ENCODE results near the gene SCEL. TPM values are rescaled to one million over a fixed set of nuclear protein-coding genes. Genes with fewer than 3 reads are reported as not detected.

SCEL gene
- total and polyA plus RNA-seq, 2 of the 8 experiments (the other 6 are each of a cell fraction or from before 2014, with no cell fraction given), result not detected

DNA sequence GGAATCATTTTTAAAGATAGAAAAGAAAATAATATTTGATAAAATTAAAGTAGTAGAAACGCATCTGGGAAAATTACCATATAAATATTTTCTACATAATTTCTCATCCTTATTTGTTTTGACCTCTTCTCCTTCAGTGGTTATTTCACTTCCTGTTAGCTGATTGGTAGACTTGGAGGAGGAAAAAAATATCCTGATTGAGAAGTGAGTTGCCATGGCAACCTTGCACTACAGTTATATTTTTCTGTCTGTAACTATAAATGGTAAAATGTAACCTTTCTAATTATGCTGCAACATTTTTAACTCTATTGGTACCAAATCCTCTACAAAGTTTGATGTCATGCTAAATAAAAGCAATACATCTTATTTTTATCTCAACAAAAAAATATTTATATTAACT is 45.2 kb downstream of the SCEL start:
- Histone ChIP-seq H3K4me3 (ENCODE audit: extremely low read depth in 1 of 4, insufficient read depth in 2 of 4, low read depth in 3 of 4, low read length in 4 of 4) (no peak overlapping the region), H2BK5ac (ENCODE audit: low read depth, low read length) (no peak overlapping the region), H2BK15ac (ENCODE audit: low read length) (no peak overlapping the region), H2BK120ac (replicated peaks; ENCODE audit: low read depth, low read length) (no peak overlapping the region), H3K4me2 (ENCODE audit: insufficient read depth in 1 of 2, low read depth in 2 of 2, low read length in 2 of 2) (no peak overlapping the region), H4K91ac (replicated peaks; ENCODE audit: insufficient read length, low read length) (no peak overlapping the region), H2BK20ac (ENCODE audit: low read length) (no peak overlapping the region), H3K56ac (replicated peaks; ENCODE audit: insufficient read length, low read depth, low read length) (no peak overlapping the region), H3K18ac (ENCODE audit: extremely low read depth, low read length) (no peak overlapping the region), H4K20me1 (replicated peaks in 1 of 2; ENCODE audit: control insufficient read depth in 1 of 2, insufficient read depth in 2 of 2, low read length in 2 of 2) (no peaks in the 10 kb centered on the region), H3K23me2 (ENCODE audit: low read depth, low read length) (no peaks in the 10 kb centered on the region; the same call in 1 of the 2 replicates), H3K4ac (replicated peaks; ENCODE audit: insufficient read length, low read depth, low read length) (no peak overlapping the region), H4K5ac (ENCODE audit: insufficient read length, low read depth, low read length) (no peak overlapping the region), H3K9ac (replicated peaks in 1 of 4; ENCODE audit: extremely low read depth in 1 of 4, low read depth in 3 of 4, low read length in 3 of 4) (no peak overlapping the region), H3K36me3 (ENCODE audit: control insufficient read depth in 2 of 4, insufficient read depth in 4 of 4, low read length in 3 of 4) (no peaks in the 10 kb centered on the region), H3K23ac (ENCODE audit: insufficient read length) (no peak overlapping the region), H3K27ac (ENCODE audit: low read depth, low read length) (no peak overlapping the region), H3K4me1 (replicated peaks in 1 of 4; ENCODE audit: control insufficient read depth in 3 of 4, insufficient read depth in 4 of 4, low read length in 3 of 4) (no peaks in the 10 kb centered on the region), H3K79me1 (ENCODE audit: low read depth, low read length) (no peaks in the 10 kb centered on the region), H2AFZ (ENCODE audit: low read length) (no peak overlapping the region), H2BK12ac (ENCODE audit: low read depth, low read length) (no peak overlapping the region), H3K79me2 (ENCODE audit: control insufficient read depth in 1 of 2, insufficient read depth in 2 of 2, low read length in 2 of 2) (no peaks in the 10 kb centered on the region), H4K8ac (ENCODE audit: extremely low read depth, insufficient read depth, low read length) (no peak overlapping the region), H3K9me3 (ENCODE audit: insufficient read depth in 2 of 2, low read depth in 1 of 2, low read length in 1 of 2) (no peaks in the 10 kb centered on the region; a peak in 1 of 4 replicates), H3K14ac (ENCODE audit: insufficient read length) (no peak overlapping the region), H2AK5ac (ENCODE audit: low read depth, low read length) (no peak overlapping the region), H3K27me3 (replicated peaks in 1 of 4; ENCODE audit: control insufficient read depth in 3 of 4, extremely low read depth in 1 of 4, insufficient read depth in 3 of 4, low read length in 3 of 4) (no peaks in the 10 kb centered on the region)
- TF ChIP-seq, protein P1, sequence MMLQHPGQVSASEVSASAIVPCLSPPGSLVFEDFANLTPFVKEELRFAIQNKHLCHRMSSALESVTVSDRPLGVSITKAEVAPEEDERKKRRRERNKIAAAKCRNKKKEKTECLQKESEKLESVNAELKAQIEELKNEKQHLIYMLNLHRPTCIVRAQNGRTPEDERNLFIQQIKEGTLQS (IDR thresholded peaks at IDR 0.05; ENCODE audit: insufficient read depth, low read depth, low read length), result no peak
- no peak for TF ChIP-seq KDM4A (IDR thresholded peaks at IDR 0.05; ENCODE audit: low read depth, low read length, severe bottlenecking)
- no peak for FAIRE-seq
- no peak for DNase-seq (ENCODE audit: low read depth in 1 of 2, low spot score in 2 of 2)
- CTCF ChIA-PET (ENCODE audit: partially characterized antibody), result interaction anchor here (0.6 to 5.6 kb wide), 2 partner anchors 12 to 110 kb away, joined by 3 to 32 read pairs; no protein-coding TSS in a partner anchor
- WGBS, 2 experiments (ENCODE audit: extremely low coverage in 1 of 2, insufficient coverage in 1 of 2, insufficient read length in 1 of 2, insufficient replicate concordance in 2 of 2, low coverage in 1 of 2, low lambda C conversion rate in 2 of 2, missing lambda C conversion rate in 1 of 2), result 80% methylated on average over 1 of the region's 1 CpG; no CpG with 5 or more reads in 1 of the 2 experiments
- POLR2A ChIA-PET (ENCODE audit: partially characterized antibody), result no interaction called here
